ENCODE measurements around the gene TMEM220. TPM values are rescaled to one million over a fixed set of nuclear protein-coding genes. Genes with fewer than 3 reads are reported as not detected.
"Not testable (repeated sequence)": the region's sequence is repeated elsewhere in the genome, so short reads cannot be mapped to it uniquely, and the experiment has no call there.

The TMEM220 gene
- total RNA-seq, 2 experiments from 2014 or later: 0.16 to 1.1 TPM

- no peaks in the 10 kb centered on the region for H3K27me3 Mint-ChIP-seq (ENCODE audit: low read depth)
- no peak for DNase-seq
- CTCF ChIA-PET: no interaction called here
- no peak for ATAC-seq
- H3K4me1 Mint-ChIP-seq (ENCODE audit: low read depth): no peaks in the 10 kb centered on the region
- POLR2A ChIA-PET: no interaction called here
- H3K27ac Mint-ChIP-seq: no peak overlapping the region
- H3K36me3 Mint-ChIP-seq (ENCODE audit: low read depth): no peaks in the 10 kb centered on the region
- H3K4me3 Mint-ChIP-seq: no peak overlapping the region
- H3K9me3 Mint-ChIP-seq (ENCODE audit: insufficient read depth): no peaks in the 10 kb centered on the region
These were observed 5.2 kb downstream of the TMEM220 start for GRCh38 chr17:10724546-10725195.

GRCh38 chr17:10718547-10718946 lies 11.3 kb downstream of the TMEM220 start:
- ChIA-PET POLR2A (no interaction called here), CTCF (interaction anchor here (1.1 to 1.7 kb wide), 2 partner anchors 19 to 72 kb away, joined by 5 to 8 read pairs; no protein-coding TSS in a partner anchor)
- DNase-seq (no peak), ATAC-seq (no peak)
- Mint-ChIP-seq H3K4me3 (no peak overlapping the region), H3K9me3 (ENCODE audit: insufficient read depth) (no peaks in the 10 kb centered on the region), H3K27me3 (ENCODE audit: low read depth) (no peaks in the 10 kb centered on the region), H3K36me3 (ENCODE audit: low read depth) (peaks cover 8% of the 10 kb centered on the region), H3K27ac (no peak overlapping the region), H3K4me1 (ENCODE audit: low read depth) (no peaks in the 10 kb centered on the region)

- H3K27ac Mint-ChIP-seq: no peak overlapping the region
- ChIA-PET CTCF (no interaction called here), POLR2A (no interaction called here)
- H3K27me3 Mint-ChIP-seq (ENCODE audit: low read depth): no peaks in the 10 kb centered on the region
- H3K4me1 Mint-ChIP-seq (ENCODE audit: low read depth): no peaks in the 10 kb centered on the region
- no peak overlapping the region for H3K4me3 Mint-ChIP-seq
- H3K9me3 Mint-ChIP-seq (ENCODE audit: insufficient read depth): no peaks in the 10 kb centered on the region
- ATAC-seq: no peak
- peaks cover 26% of the 10 kb centered on the region for H3K36me3 Mint-ChIP-seq (ENCODE audit: low read depth)
- DNase-seq: no peak
These were observed 13.6 kb downstream of the TMEM220 start for GRCh38 chr17:10716218-10716617.

GRCh38 chr17:10713318-10713717 lies 16.5 kb downstream of the TMEM220 start:
- peaks cover 49% of the 10 kb centered on the region for H3K36me3 Mint-ChIP-seq (ENCODE audit: low read depth)
- ATAC-seq (no peak), DNase-seq (no peak)
- no peaks in the 10 kb centered on the region for H3K4me1 Mint-ChIP-seq (ENCODE audit: low read depth)
- no peak overlapping the region for H3K4me3 Mint-ChIP-seq
- no peaks in the 10 kb centered on the region for H3K9me3 Mint-ChIP-seq (ENCODE audit: insufficient read depth)
- POLR2A ChIA-PET: no interaction called here
- H3K27me3 Mint-ChIP-seq (ENCODE audit: low read depth): no peaks in the 10 kb centered on the region
- no peak overlapping the region for H3K27ac Mint-ChIP-seq
- CTCF ChIA-PET: no interaction called here

GRCh38 chr17:10705727-10706126 lies 24.1 kb downstream of the TMEM220 start:
- Mint-ChIP-seq H3K27me3 (ENCODE audit: low read depth) (no peaks in the 10 kb centered on the region), H3K4me3 (no peak overlapping the region), H3K9me3 (ENCODE audit: insufficient read depth) (no peaks in the 10 kb centered on the region), H3K27ac (no peak overlapping the region), H3K4me1 (ENCODE audit: low read depth) (peaks cover 28% of the 10 kb centered on the region), H3K36me3 (ENCODE audit: low read depth) (peaks cover 64% of the 10 kb centered on the region)
- ATAC-seq: no peak
- ChIA-PET CTCF (interaction anchor here (0.6 to 1.3 kb wide), 2 partner anchors 21 to 59 kb away, joined by 3 read pairs; no protein-coding TSS in a partner anchor), POLR2A (interaction anchor here (0.6 kb wide), 1 partner anchor 1923 kb away, joined by 3 read pairs; no protein-coding TSS in a partner anchor)
- no peak for DNase-seq

- ATAC-seq (no peak), DNase-seq (no peak)
- CTCF ChIA-PET: interaction anchor here (1.1 kb wide), 2 partner anchors 18 to 52 kb away, joined by 3 to 5 read pairs; no protein-coding TSS in a partner anchor
- Mint-ChIP-seq H3K4me3 (peak overlapping the region; percentile 22), H3K9me3 (ENCODE audit: insufficient read depth) (no peaks in the 10 kb centered on the region), H3K36me3 (ENCODE audit: low read depth) (peaks cover 52% of the 10 kb centered on the region), H3K27me3 (ENCODE audit: low read depth) (no peaks in the 10 kb centered on the region), H3K27ac (peak overlapping the region; percentile 57), H3K4me1 (ENCODE audit: low read depth) (peaks cover 45% of the 10 kb centered on the region)
- POLR2A ChIA-PET: no interaction called here
These were observed 27.2 kb downstream of the TMEM220 start for GRCh38 chr17:10702574-10702973.

- Mint-ChIP-seq H3K36me3 (ENCODE audit: low read depth) (peaks cover 42% of the 10 kb centered on the region), H3K9me3 (ENCODE audit: insufficient read depth) (no peaks in the 10 kb centered on the region), H3K27me3 (ENCODE audit: low read depth) (no peaks in the 10 kb centered on the region), H3K4me1 (ENCODE audit: low read depth) (peaks cover 54% of the 10 kb centered on the region), H3K27ac (peak overlapping the region; percentile 94), H3K4me3 (peak overlapping the region; percentile 75)
- ATAC-seq: peak; percentile 15
- ChIA-PET POLR2A (no interaction called here), CTCF (interaction anchor here (0.6 to 2.4 kb wide), 5 partner anchors 16 to 82 kb away, joined by 4 to 14 read pairs (median 4); partner anchors contain the start of gene TMEM220)
- DNase-seq: peak; percentile 41
These were observed 30.0 kb downstream of the TMEM220 start for GRCh38 chr17:10699856-10700255.

GRCh38 chr17:10698096-10698818 lies 31.6 kb downstream of the TMEM220 start:
- ChIA-PET POLR2A (no interaction called here), CTCF (interaction anchor here (2.4 kb wide), 1 partner anchor 52 kb away, joined by 14 read pairs; no protein-coding TSS in a partner anchor)
- Mint-ChIP-seq H3K4me1 (ENCODE audit: low read depth) (peaks cover 61% of the 10 kb centered on the region), H3K4me3 (peak overlapping the region; percentile 97), H3K36me3 (ENCODE audit: low read depth) (peaks cover 45% of the 10 kb centered on the region), H3K27ac (peak overlapping the region; percentile 97), H3K27me3 (ENCODE audit: low read depth) (no peaks in the 10 kb centered on the region), H3K9me3 (ENCODE audit: insufficient read depth) (no peaks in the 10 kb centered on the region)
- no peak for ATAC-seq
- DNase-seq: peak; percentile 25

- DNase-seq (peak; percentile 94), ATAC-seq (peak; percentile 97)
- H3K27me3 Mint-ChIP-seq (ENCODE audit: low read depth): no peaks in the 10 kb centered on the region
- ChIA-PET POLR2A (interaction anchor here (1.3 kb wide), 1 partner anchor 14 kb away, joined by 3 read pairs; no protein-coding TSS in a partner anchor), CTCF (interaction anchor here (1.8 to 5.4 kb wide), 2 partner anchors 14 to 40 kb away, joined by 7 to 49 read pairs; no protein-coding TSS in a partner anchor)
- H3K4me3 Mint-ChIP-seq: peak within 1 kb of the TSS; percentile 97
- no peaks in the 10 kb centered on the region for H3K9me3 Mint-ChIP-seq (ENCODE audit: insufficient read depth)
- H3K4me1 Mint-ChIP-seq (ENCODE audit: low read depth): peaks cover 60% of the 10 kb centered on the region
- peaks cover 51% of the 10 kb centered on the region for H3K36me3 Mint-ChIP-seq (ENCODE audit: low read depth)
- H3K27ac Mint-ChIP-seq: peak within 1 kb of the TSS; percentile 97
These were observed 32.4 kb downstream of the TMEM220 start, which contains the start of the genes ADPRM and SCO1 for GRCh38 chr17:10697092-10698081. TSS of gene ADPRM (plus strand) at chr17:10697594. CDS start at chr17:10704927, 7,333 bp downstream. TSS of gene SCO1 (minus strand) at chr17:10697533. CDS start at chr17:10697507, 26 bp downstream.

GRCh38 chr17:10695875-10696407 lies 33.9 kb downstream of the TMEM220 start:
- H3K27me3 Mint-ChIP-seq (ENCODE audit: low read depth); ATAC-seq; DNase-seq; H3K9me3 Mint-ChIP-seq (ENCODE audit: insufficient read depth): not testable (repeated sequence)
- Mint-ChIP-seq H3K27ac (peak overlapping the region; percentile 97), H3K36me3 (ENCODE audit: low read depth) (peaks cover 50% of the 10 kb centered on the region), H3K4me1 (ENCODE audit: low read depth) (peaks cover 49% of the 10 kb centered on the region), H3K4me3 (peak overlapping the region; percentile 97)
- ChIA-PET CTCF (interaction anchor here (1.1 to 5.4 kb wide), 5 partner anchors 12 to 149 kb away, joined by 3 to 49 read pairs (median 7); no protein-coding TSS in a partner anchor), POLR2A (interaction anchor here (1.3 kb wide), 1 partner anchor 13 kb away, joined by 3 read pairs; no protein-coding TSS in a partner anchor)

- no peaks in the 10 kb centered on the region for H3K9me3 Mint-ChIP-seq (ENCODE audit: insufficient read depth)
- ATAC-seq: no peak
- no peak overlapping the region for H3K27ac Mint-ChIP-seq
- DNase-seq: no peak
- peaks cover 56% of the 10 kb centered on the region for H3K36me3 Mint-ChIP-seq (ENCODE audit: low read depth)
- ChIA-PET CTCF (interaction anchor here (1.6 to 2.7 kb wide), 2 partner anchors 41 to 60 kb away, joined by 3 to 15 read pairs; no protein-coding TSS in a partner anchor), POLR2A (no interaction called here)
- no peak overlapping the region for H3K4me3 Mint-ChIP-seq
- H3K27me3 Mint-ChIP-seq (ENCODE audit: low read depth): no peaks in the 10 kb centered on the region
- H3K4me1 Mint-ChIP-seq (ENCODE audit: low read depth): peaks cover 14% of the 10 kb centered on the region
These were observed 42.3 kb downstream of the TMEM220 start for GRCh38 chr17:10687499-10687898.
